ENCODE data around the gene KIF6.

Gene KIF6

DNA sequence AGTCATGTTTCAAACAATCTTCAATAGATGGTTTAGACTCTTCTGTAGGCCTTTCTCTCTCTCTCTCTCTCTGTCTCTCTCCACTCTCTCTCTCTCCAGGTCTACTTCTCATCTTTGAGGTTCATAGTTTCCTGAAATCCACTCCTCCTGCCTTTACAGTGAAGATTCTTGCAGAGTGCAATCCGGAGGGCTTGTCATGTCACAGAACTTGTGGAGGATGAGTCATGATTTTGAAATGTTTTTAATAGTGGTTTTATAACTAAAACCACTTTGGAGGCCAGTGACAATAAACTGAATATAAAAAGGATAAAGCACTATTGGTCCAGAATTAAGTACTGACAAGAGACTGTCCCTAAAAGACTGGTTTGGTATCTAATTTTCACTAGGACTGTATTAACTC, 156.3 kb downstream of the KIF6 start:
- no peak overlapping the region for H3K9ac ChIP-seq (ENCODE audit: low read length)
- no peak for TF ChIP-seq EZH2phosphoT487 (conservative IDR thresholded peaks at IDR 0.05; ENCODE audit: low read length)
- TF ChIP-seq, protein P1, sequence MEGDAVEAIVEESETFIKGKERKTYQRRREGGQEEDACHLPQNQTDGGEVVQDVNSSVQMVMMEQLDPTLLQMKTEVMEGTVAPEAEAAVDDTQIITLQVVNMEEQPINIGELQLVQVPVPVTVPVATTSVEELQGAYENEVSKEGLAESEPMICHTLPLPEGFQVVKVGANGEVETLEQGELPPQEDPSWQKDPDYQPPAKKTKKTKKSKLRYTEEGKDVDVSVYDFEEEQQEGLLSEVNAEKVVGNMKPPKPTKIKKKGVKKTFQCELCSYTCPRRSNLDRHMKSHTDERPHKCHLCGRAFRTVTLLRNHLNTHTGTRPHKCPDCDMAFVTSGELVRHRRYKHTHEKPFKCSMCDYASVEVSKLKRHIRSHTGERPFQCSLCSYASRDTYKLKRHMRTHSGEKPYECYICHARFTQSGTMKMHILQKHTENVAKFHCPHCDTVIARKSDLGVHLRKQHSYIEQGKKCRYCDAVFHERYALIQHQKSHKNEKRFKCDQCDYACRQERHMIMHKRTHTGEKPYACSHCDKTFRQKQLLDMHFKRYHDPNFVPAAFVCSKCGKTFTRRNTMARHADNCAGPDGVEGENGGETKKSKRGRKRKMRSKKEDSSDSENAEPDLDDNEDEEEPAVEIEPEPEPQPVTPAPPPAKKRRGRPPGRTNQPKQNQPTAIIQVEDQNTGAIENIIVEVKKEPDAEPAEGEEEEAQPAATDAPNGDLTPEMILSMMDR (IDR thresholded peaks at IDR 0.05; ENCODE audit: insufficient read depth, low read length, poor library complexity, severe bottlenecking) = no peak
- H3K4me3 ChIP-seq (ENCODE audit: insufficient read depth, low read length, poor library complexity, severe bottlenecking) = no peak overlapping the region
- H3K79me2 ChIP-seq (ENCODE audit: insufficient read depth, low read length) = no peaks in the 10 kb centered on the region
- H3K27me3 ChIP-seq (ENCODE audit: low read length) = no peaks in the 10 kb centered on the region
- H3K9me3 ChIP-seq (ENCODE audit: insufficient read depth, low read length) = no peaks in the 10 kb centered on the region
- H3K4me2 ChIP-seq (ENCODE audit: low read depth, low read length, poor library complexity, severe bottlenecking) = no peak overlapping the region
- no peak overlapping the region for H3K27ac ChIP-seq (ENCODE audit: low read depth, low read length)
- no peaks in the 10 kb centered on the region for H3K36me3 ChIP-seq (ENCODE audit: low read length)
- no peaks in the 10 kb centered on the region for H4K20me1 ChIP-seq (ENCODE audit: low read depth, low read length)
- H3K9me2 ChIP-seq (replicated peaks; ENCODE audit: insufficient read depth, low read length) = no peaks in the 10 kb centered on the region
- H3F3A ChIP-seq (ENCODE audit: insufficient read depth) = no peaks in the 10 kb centered on the region
- H2AFZ ChIP-seq (ENCODE audit: low read depth, low read length, severe bottlenecking) = no peak overlapping the region

DNA sequence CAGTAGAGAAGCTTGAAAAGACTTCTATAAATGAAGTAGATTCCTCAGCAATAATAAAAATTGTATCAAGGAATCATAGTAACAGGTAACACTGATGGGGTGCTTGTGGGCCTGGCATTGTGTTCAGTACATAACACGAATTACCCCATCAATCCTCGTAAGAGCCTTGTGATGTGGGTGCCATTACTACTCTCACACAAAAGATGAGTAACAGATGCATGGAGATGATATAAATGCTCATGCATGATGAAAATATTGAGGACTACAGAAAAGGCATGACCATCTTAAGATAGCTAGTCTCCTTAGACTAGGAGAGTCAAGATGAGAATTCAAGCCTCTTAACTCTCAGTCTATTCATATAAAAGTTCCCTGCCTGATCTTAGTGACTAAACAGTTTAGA, 158.1 kb downstream of the KIF6 start:
- Histone ChIP-seq H4K20me1 (ENCODE audit: low read depth, low read length) (no peaks in the 10 kb centered on the region), H3K9me2 (replicated peaks; ENCODE audit: insufficient read depth, low read length) (no peaks in the 10 kb centered on the region), H3K9ac (ENCODE audit: low read length) (no peak overlapping the region), H3K27me3 (ENCODE audit: low read length) (no peaks in the 10 kb centered on the region), H3K79me2 (ENCODE audit: insufficient read depth, low read length) (no peaks in the 10 kb centered on the region), H3K4me2 (ENCODE audit: low read depth, low read length, poor library complexity, severe bottlenecking) (no peak overlapping the region), H3F3A (ENCODE audit: insufficient read depth) (no peaks in the 10 kb centered on the region), H3K4me3 (ENCODE audit: insufficient read depth, low read length, poor library complexity, severe bottlenecking) (no peak overlapping the region), H3K9me3 (ENCODE audit: insufficient read depth, low read length) (no peaks in the 10 kb centered on the region), H2AFZ (ENCODE audit: low read depth, low read length, severe bottlenecking) (no peak overlapping the region), H3K36me3 (ENCODE audit: low read length) (no peaks in the 10 kb centered on the region), H3K27ac (ENCODE audit: low read depth, low read length) (no peak overlapping the region)
- TF ChIP-seq EZH2phosphoT487 (conservative IDR thresholded peaks at IDR 0.05; ENCODE audit: low read length) = no peak
- TF ChIP-seq, protein P1 (IDR thresholded peaks at IDR 0.05; ENCODE audit: insufficient read depth, low read length, poor library complexity, severe bottlenecking) = no peak

DNA sequence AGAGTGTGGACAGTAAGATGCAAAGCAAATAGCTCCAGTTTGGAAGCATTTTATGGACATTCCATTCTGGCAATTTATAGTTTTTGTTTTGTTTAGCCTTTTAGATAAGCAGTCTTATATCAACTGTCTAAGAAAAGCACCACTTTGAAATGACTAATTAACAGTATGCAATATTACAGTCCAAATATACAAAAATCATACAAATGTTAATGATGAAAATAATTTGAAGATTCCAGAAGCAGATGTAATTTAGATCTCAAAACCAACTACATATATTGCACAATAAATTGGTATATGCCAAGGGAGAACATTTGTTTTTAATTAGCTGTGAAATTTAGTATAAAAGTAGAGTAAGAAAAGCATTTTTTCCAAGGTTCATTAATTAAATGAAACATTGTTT, 158.8 kb downstream of the KIF6 start:
- Histone ChIP-seq H3K79me2 (ENCODE audit: insufficient read depth, low read length) (no peaks in the 10 kb centered on the region), H3K9me3 (ENCODE audit: insufficient read depth, low read length) (no peaks in the 10 kb centered on the region), H3K27ac (ENCODE audit: low read depth, low read length) (no peak overlapping the region), H3K27me3 (ENCODE audit: low read length) (no peaks in the 10 kb centered on the region), H3K4me3 (ENCODE audit: insufficient read depth, low read length, poor library complexity, severe bottlenecking) (no peak overlapping the region), H3K36me3 (ENCODE audit: low read length) (no peaks in the 10 kb centered on the region), H3F3A (ENCODE audit: insufficient read depth) (no peaks in the 10 kb centered on the region), H3K9ac (ENCODE audit: low read length) (no peak overlapping the region), H3K4me2 (ENCODE audit: low read depth, low read length, poor library complexity, severe bottlenecking) (no peak overlapping the region), H3K9me2 (replicated peaks; ENCODE audit: insufficient read depth, low read length) (no peaks in the 10 kb centered on the region), H2AFZ (ENCODE audit: low read depth, low read length, severe bottlenecking) (no peak overlapping the region), H4K20me1 (ENCODE audit: low read depth, low read length) (no peaks in the 10 kb centered on the region)
- TF ChIP-seq EZH2phosphoT487 (conservative IDR thresholded peaks at IDR 0.05; ENCODE audit: low read length) = no peak
- TF ChIP-seq, protein P1 (IDR thresholded peaks at IDR 0.05; ENCODE audit: insufficient read depth, low read length, poor library complexity, severe bottlenecking) = no peak
